Fibroblast of skin of left biceps (primary cell): Measurements from ENCODE around the gene KIFC1.

Source experiments
- DNase-seq, 2 experiments: peaks; one replicate each; pipeline ENCODE4 v3.0.0-alpha.2; 2013; ENCODE audit warnings: low read depth in 2 of 2

The KIFC1 gene

DNA sequence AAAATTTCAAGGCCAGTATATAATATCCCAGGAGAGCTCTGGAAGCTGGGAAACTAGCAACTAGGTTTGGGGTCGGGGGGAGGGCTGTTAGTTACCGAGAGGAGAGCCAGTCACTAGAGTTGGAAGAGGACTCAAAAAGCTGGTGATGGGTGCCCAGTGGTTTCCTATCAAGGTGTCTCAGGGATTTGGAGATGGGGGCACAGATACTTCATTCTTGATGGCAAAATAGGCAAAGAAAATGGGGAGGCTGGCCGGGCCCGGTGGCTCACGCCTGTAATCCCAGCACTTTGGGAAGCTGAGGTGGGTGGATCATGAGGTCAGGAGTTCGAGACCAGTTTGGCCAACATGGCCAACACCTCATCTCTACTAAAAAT lies 20.0 kb downstream of the KIFC1 start:
- no peak for DNase-seq

DNA sequence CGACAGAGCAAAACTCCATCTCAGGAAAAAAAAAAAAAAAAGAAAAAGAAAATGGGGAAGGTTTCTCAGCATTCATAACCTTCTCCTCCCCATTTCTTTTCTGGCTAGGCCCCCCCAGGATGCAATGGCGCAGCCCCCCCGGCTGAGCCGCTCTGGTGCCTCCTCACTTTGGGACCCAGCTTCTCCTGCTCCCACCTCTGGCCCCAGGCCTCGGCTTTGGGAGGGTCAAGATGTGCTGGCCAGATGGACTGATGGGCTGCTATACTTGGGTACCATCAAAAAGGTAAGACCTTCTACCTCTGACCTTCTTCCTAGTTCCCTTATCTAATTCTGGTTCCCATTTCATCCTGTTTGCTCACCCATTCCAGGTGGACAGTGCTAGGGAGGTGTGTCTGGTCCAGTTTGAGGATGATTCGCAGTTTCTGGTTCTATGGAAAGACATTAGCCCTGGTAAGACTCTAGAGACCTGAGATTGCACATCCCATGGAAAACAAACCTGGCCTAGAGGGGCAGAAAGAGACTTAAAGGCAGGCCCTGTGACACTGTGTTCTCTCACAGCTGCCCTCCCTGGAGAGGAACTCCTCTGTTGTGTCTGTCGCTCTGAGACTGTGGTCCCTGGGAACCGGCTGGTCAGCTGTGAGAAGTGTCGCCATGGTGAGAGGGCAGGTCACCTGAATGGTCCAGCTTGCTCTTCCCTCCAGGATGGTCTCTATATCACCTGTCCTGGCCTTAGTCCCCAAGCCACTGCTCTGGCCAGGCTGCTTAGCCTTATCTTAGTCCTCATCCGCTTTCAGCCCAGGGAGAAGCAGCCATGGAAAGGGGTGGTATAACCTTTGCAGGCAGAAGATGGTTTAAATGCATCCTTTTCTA lies 20.8 kb downstream of the KIFC1 start:
- no peak for DNase-seq

DNA sequence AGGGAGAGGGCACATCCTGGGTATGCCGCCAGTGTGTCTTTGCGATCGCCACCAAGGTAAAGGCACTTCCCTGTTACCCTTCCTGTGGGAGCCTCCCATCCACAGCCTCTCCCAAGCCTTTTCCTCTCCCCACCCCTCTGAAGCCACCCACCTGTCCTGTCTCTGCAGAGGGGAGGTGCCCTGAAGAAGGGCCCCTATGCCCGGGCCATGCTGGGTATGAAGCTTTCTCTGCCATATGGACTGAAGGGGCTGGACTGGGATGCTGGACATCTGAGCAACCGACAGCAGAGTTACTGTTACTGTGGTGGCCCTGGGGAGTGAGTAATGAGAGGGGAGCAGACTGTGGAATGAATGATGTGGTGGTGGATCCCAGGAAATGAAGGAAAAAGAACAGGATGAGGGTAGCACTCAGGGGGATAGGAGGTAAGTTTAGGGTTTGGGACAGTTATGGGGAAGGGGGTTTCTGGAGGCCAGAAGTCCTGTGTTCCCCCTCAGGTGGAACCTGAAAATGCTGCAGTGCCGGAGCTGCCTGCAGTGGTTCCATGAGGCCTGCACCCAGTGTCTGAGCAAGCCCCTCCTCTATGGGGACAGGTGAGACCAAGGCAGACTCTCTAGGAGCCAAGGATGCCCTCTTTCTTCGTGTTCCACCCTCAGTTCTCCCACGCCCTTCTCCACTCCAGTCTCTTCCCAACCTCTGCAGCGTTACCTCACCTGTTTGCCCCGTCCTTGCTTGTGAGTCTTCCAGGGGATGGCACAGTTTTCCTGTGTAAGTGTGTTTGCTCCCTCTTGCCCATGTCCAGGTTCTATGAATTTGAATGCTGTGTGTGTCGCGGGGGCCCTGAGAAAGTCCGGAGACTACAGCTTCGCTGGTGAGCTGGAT lies 21.9 kb downstream of the KIFC1 start:
- DNase-seq = no peak

DNA sequence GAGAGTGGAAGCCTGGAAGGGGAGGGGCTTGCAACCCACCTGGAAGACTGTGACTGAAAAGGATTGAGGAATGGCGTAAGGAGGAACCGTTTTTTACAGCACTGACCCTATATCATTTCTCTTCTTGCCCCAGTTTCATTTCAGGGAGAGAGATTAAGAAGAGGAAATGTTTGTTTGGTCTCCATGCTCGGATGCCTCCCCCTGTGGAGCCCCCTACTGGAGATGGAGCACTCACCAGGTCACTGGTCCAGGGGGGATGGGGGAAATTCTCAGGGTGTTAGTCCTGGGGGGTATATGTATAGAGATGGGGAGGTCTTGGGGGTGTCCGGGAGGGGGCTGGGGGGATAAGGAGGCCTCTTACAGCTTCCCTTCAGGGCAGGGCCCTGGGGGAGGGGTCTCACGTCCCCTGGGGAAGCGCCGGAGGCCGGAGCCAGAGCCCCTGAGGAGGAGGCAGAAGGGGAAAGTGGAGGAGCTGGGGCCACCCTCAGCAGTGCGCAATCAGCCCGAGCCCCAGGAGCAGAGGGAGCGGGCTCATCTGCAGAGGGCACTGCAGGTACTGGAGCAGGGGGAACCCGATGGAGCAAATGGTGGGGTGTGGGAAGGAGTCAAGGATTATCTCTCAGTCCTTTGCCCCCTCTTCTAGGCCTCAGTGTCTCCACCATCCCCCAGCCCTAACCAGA lies 23.1 kb downstream of the KIFC1 start:
- DNase-seq = no peak

DNA sequence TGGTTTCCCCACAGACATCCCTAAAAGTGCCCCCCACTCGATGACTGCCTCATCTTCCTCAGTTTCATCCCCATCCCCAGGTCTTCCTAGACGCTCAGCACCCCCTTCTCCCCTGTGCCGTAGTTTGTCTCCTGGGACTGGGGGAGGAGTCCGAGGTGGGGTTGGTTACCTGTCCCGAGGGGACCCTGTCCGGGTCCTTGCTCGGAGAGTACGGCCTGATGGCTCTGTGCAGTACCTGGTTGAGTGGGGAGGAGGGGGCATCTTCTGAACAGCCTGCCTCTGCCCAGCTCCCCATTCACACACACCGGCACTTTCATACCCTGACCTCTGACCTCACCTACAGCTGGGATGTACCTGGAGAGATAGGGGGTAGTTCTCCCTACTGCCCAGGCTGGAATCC lies 24.2 kb downstream of the KIFC1 start:
- no peak for DNase-seq

DNA sequence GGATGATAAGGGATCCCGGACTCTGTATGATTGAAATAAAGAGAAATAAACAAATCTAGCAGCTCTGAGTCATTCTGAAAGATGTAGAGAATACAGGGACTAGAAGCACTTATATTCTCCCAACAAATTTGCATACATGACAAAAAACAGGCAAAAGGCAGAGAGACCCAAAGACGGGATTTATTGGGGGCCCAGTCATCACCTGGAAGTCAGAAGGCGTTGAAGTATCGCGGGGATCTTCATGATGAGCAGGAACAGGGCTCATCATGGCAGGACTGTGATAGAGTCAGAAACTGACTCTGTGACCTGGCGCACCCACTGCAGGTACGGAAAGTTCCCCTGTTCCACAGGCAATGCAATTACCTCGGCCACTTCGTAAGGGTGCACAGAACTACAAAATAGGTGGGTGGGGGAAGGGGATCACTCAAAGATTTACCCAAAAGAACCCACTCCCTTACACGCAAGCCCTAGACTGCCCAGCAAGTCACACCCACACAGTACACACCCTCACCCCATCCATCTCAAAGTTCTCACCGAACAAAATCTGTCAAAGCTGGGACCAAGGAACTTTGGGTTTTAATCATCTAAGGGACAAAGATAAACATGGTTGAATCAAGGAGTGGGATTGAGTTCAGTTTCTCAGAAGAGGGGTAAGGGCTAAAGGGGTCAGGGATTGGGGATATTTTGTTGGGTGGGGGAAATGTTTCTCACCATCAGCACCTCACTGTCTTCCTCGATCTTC lies 24.9 kb downstream of the KIFC1 start:
- no peak for DNase-seq

DNA sequence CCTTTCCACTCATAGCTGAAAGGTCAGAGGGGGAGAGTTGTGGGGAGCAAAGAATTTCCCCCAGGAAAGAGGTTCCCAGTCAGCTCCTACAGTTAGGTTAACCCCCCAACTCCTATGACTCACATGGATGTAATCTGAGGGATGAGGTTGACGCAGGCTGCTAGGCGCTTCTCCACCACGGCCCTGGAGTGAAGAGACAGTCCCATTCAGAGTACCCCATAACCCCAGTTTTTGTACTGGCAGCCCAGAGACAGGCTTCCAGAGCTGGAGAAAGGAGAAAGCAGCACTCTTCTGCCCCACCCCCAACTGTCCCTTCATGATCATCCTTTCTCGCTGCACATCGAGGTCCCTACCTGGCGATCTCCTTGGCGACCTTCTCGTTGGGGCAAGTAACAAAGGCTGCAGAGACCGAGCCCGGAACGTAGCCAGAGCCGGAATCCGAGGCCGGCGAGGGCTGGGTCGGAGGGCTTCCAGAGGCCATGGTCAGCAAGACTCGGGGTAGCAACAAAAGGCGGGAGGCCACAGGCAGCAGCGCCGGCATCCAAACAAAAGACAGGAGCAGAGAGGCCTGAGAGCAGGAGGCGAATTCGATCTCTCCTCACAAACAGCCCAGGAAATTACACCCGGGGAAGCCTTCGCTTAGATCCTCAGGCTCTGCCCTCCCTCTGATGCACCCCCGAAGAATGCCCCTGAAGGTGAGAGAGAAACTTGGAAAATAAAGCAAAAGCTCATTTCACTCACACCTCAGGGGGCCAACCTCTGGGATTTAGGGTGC lies 25.7 kb downstream of the KIFC1 start:
- peak; percentile 60 to 67 for DNase-seq

DNA sequence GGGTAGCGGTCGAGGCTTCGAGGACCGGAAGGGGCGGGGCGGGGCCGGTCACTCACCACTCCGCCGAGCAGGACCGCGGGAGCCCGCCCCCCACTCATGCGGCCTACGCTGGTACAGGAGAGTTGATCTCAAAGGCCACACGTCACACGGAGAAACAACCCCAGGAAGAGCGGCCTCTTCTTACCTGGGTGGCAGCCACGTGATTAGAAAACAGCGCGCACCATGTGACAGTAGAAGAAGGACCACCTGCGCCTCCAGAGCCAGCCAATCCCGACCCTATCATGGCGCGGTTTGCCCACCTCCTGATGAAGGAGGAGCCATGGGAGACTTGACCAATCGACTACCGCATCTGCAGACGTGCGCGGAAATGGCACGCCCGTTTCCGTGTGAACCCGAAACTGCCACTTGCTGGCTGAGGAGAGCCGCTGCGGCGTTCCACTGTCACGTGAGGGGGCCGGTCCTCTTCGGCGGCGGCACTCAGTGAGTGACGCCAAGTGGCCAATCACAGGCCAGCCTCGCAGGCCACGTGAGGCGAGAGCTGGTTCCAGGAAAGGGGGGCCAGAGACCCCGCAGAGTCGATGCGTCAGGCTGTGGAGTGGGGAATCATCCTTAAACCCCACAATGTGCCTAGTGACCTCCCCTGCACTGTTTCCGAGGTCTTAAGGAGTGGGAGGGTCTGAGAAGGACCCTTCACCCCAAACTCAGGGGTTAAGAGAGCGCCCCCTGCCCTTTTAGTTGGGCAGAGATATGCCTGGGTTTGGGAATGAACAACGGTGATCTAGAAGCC lies 26.5 kb downstream of the KIFC1 start, which contains the start of gene CUTA:
Gene CUTA, minus strand, starts transcription at position 205 of the 787 bp plus-strand sequence. Its CDS starts 107 bp downstream, at position 98.
- DNase-seq = peak; percentile 99

DNA sequence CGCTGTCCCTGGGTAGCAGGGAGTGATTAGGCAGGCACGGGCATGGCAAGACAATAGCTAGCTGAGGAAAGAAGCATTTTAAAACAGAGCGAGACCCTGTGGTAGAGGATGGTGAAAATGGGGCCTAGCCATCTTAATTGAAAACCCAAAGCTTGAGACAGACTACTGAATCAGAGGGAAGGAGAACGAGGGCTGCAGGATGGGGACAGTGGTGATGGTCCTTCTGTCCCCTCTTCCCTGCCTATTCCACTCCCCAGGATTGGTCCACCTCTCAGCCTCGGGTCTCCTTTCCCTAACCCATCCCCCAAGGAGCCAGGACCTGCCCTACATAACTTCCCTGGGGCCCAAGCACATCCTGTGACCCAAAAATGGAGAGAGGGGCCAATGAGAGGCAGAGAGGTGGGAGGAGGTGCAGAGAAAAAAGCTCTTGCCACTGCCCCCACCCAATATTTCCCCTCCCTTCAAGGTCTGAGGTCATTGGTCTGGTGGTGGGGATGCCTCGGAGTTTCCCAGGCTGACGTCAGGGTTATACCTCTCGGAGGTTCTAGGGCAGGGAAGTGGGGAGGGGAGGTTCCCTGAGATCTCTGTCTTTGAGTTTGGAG lies 27.2 kb downstream of the KIFC1 start:
- DNase-seq = no peak

DNA sequence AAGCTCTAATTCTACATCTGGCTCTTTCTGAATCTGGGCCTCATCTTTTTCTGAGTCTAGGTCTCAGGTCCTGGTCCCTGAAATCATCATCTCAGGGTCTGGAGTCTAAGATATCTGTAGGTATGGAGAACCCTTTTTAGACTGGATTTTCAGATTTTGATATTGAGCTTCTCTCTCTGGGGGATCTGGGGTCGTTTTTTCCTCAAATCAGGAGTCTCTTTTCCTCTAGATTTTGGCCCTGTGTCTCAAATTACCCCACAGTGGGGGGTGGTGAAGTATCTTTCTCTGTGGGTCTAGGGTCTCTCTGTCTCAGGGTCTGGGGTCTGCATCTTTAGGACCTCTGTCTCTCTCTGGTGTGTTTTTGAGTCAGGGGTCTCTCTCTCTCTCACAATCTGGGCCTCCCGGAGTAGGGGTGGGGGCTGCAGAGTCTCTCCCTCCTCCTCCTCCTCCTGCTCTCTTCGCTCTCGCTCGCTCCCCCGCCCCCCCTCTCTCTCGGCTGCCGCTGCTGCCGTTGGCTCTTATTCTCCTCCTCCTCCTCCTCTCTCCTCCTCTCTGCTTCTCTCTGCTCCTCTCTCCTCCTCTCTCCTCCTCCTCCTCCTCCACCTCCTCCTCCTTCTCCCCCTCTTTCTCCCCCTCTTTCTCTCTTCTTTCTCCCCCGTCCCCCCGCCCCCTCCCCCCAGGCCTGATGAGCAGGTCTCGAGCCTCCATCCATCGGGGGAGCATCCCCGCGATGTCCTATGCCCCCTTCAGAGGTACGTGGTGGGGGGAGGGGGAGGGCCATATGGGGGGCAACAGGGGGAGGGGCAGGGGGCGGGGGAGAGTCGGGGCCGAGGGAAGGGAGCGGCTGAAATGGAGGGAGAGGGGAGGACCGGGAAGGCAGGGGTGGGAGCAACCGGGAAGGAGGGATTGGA lies 28.2 kb downstream of the KIFC1 start, which contains the start of gene SYNGAP1:
Gene SYNGAP1, plus strand, starts transcription at position 486 of the 911 bp plus-strand sequence. Its CDS starts 200 bp downstream, at position 686.
- DNase-seq = peak; percentile 43 to 44

DNA sequence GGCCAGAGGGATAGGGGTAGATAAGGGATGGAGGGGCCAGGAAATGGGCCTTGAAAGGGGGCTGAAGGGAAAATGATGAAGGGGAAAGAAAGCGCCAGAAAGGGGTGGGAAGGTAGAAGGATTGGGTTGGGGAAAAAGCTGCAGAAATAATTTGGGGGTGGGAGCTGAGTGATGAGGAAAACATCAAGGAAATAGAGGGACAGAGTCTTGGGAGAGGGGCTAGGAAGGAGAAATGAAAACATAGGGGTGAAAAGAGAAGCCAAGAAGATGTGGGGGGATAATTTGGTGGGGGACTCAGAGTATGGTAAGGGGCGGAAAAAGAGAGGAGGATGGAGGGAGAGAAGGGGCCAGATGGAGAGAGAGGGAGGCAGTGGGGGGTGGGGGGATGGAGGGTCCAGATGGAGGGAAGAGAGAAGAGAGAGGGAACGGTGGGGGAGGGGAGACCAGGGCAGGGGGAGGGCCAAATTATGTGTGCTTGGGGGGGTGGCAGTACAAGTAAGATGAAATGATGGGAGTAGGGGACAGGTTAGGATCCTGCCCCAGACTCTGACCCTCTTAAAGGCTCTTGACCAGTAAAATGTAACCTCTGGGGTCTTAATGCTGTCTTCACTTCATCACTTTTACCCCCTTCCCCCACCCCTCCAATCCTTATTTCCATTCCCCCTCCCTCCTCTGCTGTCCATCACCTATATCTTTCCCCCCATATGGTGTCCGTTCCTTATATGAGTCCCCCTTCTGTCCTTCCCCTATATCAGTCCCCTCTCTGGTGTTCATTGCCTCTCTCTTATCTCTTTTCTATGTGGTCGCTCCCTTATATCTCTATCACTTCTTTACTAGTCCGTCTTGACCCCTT lies 29.1 kb downstream of the KIFC1 start:
- no peak for DNase-seq

DNA sequence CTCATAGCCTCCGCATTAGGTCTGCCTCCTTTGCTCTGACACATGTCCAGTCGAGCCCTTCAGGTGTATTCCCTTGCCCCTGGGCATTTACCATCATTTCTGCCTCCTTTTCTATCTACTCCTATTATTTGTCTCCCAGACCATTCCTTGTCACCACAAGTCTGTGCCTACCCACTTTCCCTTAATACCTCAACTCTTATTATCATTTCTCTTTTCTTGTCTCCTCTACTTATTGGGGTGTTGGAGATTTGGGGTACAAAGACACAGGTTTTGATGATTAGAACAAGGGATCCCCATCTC lies 29.7 kb downstream of the KIFC1 start:
- DNase-seq = no peak

DNA sequence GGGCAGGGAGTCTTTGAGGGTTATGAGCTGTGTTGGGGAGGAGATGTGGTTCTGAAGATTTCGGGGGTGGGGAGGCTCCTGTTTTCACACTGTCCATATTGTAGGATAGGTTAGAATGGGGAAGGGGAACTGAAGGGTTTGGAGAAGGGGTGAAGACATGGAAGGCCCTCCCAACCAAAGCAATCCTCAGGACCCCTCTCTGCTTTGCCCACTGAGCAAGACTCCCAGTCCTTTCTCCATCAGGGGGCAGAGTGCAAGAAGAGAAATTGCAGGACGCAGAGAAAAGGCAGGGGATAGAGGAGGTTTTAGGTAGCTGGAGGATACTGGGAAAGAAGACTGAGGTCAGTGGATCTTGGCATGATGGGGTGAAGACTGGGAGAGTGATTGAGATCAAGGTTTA lies 32.2 kb downstream of the KIFC1 start:
- no peak for DNase-seq

DNA sequence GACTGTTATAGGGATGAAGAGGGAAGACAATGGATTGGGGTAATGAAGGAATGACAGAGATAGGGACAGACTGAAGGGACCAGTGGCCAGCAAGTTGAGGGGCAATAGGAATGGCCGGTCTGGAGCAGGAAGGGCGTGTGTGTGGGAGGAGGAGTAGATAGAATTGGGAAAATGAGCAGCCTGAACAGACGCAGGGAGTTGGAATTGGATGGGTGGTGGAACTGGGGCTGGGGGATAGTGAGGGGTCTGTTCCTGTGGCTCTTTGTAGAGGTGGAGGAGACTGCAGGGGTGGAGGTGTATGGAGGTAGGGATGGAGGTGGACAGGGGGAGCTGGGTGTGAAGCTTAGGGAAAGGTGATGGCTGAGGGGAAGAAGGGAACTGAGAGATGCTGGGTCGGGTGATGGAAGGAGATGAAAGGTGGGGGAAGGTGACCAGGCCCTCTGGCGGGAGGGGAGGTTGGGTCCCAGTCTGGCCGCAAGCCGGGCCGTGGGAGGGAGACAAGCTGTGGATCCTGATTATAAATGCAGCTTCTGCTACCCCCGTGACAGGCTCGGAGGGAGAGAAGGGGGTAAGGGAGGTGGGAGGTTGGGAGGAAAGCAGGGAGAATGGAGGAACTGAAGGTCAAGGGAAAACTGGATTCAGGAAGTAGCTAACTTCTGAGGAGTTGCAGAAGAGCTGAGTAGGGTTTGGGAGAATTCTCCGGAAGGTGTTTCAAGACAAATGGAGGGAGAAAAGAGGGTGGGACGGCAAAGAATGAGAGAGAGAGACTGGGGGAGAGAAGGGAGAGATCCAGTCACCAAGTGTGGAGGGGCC lies 33.4 kb downstream of the KIFC1 start:
- no peak for DNase-seq

DNA sequence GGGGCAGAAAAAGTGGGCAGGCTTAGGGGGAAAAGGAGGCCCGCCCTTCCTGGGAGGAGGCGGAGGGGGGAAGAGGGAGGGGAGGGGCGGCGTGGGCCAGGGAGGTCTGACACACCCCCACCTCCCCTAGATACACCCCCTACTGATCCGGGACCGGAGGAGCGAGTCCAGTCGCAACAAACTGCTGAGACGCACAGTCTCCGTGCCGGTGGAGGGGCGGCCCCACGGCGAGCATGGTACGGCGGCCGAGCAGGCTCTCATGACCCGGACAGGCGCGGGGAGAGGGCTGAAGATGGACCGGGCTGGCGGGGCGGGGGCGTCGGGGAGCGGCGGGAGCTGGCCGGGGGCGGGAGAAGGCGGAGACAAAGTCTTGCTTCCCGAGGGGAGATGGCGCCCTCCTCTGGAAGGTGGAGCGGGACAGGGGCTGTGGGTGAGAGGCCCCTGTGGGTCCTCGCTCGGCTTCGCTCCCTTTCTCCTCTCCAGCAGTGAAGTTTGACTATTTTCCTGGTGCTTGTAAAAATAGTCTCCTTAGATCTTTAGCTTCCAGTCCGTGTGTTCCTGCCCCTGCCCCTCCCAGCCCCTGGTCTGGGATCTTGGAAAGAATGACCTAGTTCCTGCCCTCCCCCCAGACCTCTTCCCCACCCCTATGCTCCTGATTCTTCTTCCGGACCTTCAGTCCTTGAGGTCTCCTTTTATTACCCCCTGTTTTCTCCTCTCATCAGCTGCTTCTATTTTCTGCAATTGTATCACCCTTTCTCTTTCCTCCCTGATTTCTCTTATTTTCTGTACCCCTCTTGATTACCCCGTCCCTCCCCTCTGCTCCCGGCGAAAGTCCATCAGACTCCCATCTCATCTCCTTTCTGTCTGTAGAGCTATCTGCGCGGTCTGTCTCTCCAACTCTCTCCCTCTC lies 34.3 kb downstream of the KIFC1 start:
- DNase-seq = peak; percentile 48 to 51
